Esophagus muscularis mucosa (tissue), 4 donors: Measurements from ENCODE around the gene EIF4EBP2.

Experiments
- CTCF ChIP-seq, 3 experiments: fragments of 200-600 bp in 2 of 3; fragments of 450-650 bp in 1 of 3; sonication (generic) in 2 of 3; IDR thresholded peaks; one replicate each; pipeline ENCODE4 v1.5.1; 2017 to 2019; ENCODE audit warnings: antibody characterized with exemption in 3 of 3, mild to moderate bottlenecking in 2 of 3, moderate library complexity in 1 of 3
- EP300 ChIP-seq: sonication (generic); formaldehyde crosslinking; IDR thresholded peaks from one replicate; pipeline ENCODE4 v1.6.1; 2017; ENCODE audit warnings: antibody characterized with exemption
- POLR2A ChIP-seq: fragments of 450-650 bp; IDR thresholded peaks from one replicate; pipeline ENCODE4 v1.6.1; 2017; ENCODE audit warnings: antibody characterized with exemption, moderate library complexity, mild to moderate bottlenecking, low read depth
- POLR2AphosphoS5 ChIP-seq, 2 donors: sonication (generic); formaldehyde crosslinking; IDR thresholded peaks; one replicate each; pipeline ENCODE4 v1.6.1; 2017; ENCODE audit warnings: antibody characterized with exemption in 2 of 2

GRCh38 chr10:70403483-70404035 is 386 bp upstream of the EIF4EBP2 start:
- TF ChIP-seq CTCF (IDR thresholded peaks at IDR 0.05) (no peak), EP300 (no peak), POLR2A (no peak), POLR2AphosphoS5 (IDR thresholded peaks at IDR 0.05) (no peak)
